OCI-LY7 (cell line): ENCODE measurements around the gene PRKN. TPM values are rescaled to one million over a fixed set of nuclear protein-coding genes. Genes with fewer than 3 reads are reported as not detected.
A peak's percentile ranks its signal among the peaks of the same experiment; 100 is the strongest.

Source experiments
- BruUV-seq: library from RNA; stranded (reverse); fragments of 400-500 nt; replicated peaks from 2 replicates; lab custom pipeline; 2021; lab: Mats Ljungman, UMichigan
- CTCF ChIA-PET: fragments of 300-600 bp; sonication (Branson Sonifier 250); formaldehyde crosslinking; loops from one replicate; lab custom pipeline; 2022; ENCODE audit warnings: antibody characterized with exemption; ENCODE audit not compliant: unreplicated experiment; lab: Charles Lee
- POLR2A ChIA-PET: fragments of 300-600 bp; sonication (Branson Sonifier 250); formaldehyde crosslinking; loops from one replicate; lab custom pipeline; 2022; ENCODE audit warnings: antibody characterized with exemption; lab: Charles Lee
- DNase-seq: peaks from one replicate; pipeline ENCODE4 v3.0.0-alpha.2; 2015; ENCODE audit warnings: low spot score
- H2AFZ ChIP-seq: fragments of 200-600 bp; sonication (generic), shearing (Covaris generic); 2 replicates; pipeline ENCODE4 v1.6.1; 2014; ENCODE audit warnings: mild to moderate bottlenecking, antibody characterized with exemption, low read length, moderate library complexity
- H3K27ac ChIP-seq: fragments of 200-600 bp; sonication (generic); 2 replicates; pipeline ENCODE4 v1.5.1; 2014; ENCODE audit warnings: mixed run types, low read depth, mild to moderate bottlenecking, moderate library complexity, low read length, inconsistent platforms; ENCODE audit not compliant: poor library complexity, severe bottlenecking
- H3K36me3 ChIP-seq: fragments of 200-600 bp; sonication (generic); 2 replicates; pipeline ENCODE4 v1.6.1; 2014; ENCODE audit warnings: mild to moderate bottlenecking, antibody characterized with exemption, low read length, moderate library complexity, mixed read lengths; ENCODE audit not compliant: insufficient read depth
- H3K4me1 ChIP-seq: fragments of 200-600 bp; sonication (generic); 2 replicates; pipeline ENCODE4 v1.5.1; 2014; ENCODE audit warnings: mild to moderate bottlenecking, low read length; ENCODE audit not compliant: insufficient read depth, poor library complexity, severe bottlenecking
- H3K4me2 ChIP-seq: fragments of 200-600 bp; sonication (generic); 2 replicates; pipeline ENCODE4 v1.6.1; 2014; ENCODE audit warnings: mild to moderate bottlenecking, low read length
- H3K4me3 ChIP-seq: fragments of 200-600 bp; sonication (generic); 2 replicates; pipeline ENCODE4 v1.5.1; 2014; ENCODE audit warnings: mild to moderate bottlenecking, low read depth, low read length; ENCODE audit not compliant: poor library complexity, severe bottlenecking
- H3K79me2 ChIP-seq: fragments of 200-600 bp; sonication (generic); 2 replicates; pipeline ENCODE4 v1.6.1; 2016; ENCODE audit warnings: low read depth, mild to moderate bottlenecking, low read length, moderate library complexity, mixed read lengths; ENCODE audit not compliant: insufficient read depth
- H3K9me2 ChIP-seq: fragments of 200-600 bp; sonication (generic); 2 replicates; pipeline ENCODE4 v1.6.1; 2016; ENCODE audit warnings: mild to moderate bottlenecking, low read length, mixed read lengths; ENCODE audit not compliant: insufficient read depth
- H3K9me3 ChIP-seq: fragments of 200-600 bp; sonication (generic); 2 replicates; pipeline ENCODE4 v1.6.1; 2014; ENCODE audit warnings: mild to moderate bottlenecking, mixed run types, low read length, mixed read lengths
- H4K20me1 ChIP-seq: fragments of 200-600 bp; sonication (generic); 2 replicates; pipeline ENCODE4 v1.6.1; 2014; ENCODE audit warnings: mild to moderate bottlenecking, antibody characterized with exemption, low read length, moderate library complexity, mixed read lengths; ENCODE audit not compliant: insufficient read depth
- EZH2phosphoT487 ChIP-seq: fragments of 200-600 bp; sonication (generic); IDR thresholded peaks from 2 replicates; pipeline ENCODE4 v1.6.1; 2018; ENCODE audit warnings: low read depth, borderline replicate concordance, mild to moderate bottlenecking, mixed run types, antibody characterized with exemption, low read length, moderate library complexity, mixed read lengths
- intact Hi-C: fragments of 100-400 bp; cut with micrococcal nuclease; formaldehyde crosslinking; loops from one replicate; pipeline ENCODE4 v1.10.0; 2022; ENCODE audit not compliant: unreplicated experiment
- total RNA-seq, 2 experiments: library from RNA; depleted of rRNA in 1 of 2; stranded (reverse); fragments of >200 nt in 1 of 2; shearing (Covaris generic) in 1 of 2; gene quantifications; 2 replicates each; pipeline ENCODE4 v1.2.3, GENCODE V29; 2014 to 2022
- TF ChIP-seq, protein P1 (sequence below): fragments of 200-600 bp; sonication (generic); conservative IDR thresholded peaks from 2 replicates; pipeline ENCODE4 v1.5.1; 2014; ENCODE audit warnings: mild to moderate bottlenecking, antibody characterized with exemption, low read length, moderate library complexity, mixed read lengths

PRKN gene
- total RNA-seq, 2 experiments from 2014 or later = 1.3 to 2.0 TPM

DNA sequence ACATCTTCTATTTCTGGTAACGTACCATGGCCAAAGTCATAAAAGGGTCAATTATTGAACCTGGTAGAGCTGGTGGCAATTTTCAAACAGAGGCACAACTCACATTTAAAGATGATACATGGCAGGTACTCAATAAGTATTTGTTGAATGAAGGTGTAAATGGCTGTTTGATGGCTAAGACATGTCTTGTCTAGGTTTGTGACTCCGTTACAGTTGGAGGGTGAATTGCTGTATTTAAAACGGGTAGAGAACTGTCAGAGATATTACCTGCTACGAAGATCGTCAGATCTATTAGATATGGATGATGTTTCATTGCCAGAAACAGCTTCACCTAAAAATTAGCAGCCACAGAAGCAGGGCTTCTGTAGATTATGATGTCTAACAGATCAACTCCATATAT, 601.9 kb downstream of the PRKN start:
- no TSS peak for BruUV-seq
- Histone ChIP-seq H3K9me3 (no peaks in the 10 kb centered on the region), H4K20me1 (no peaks in the 10 kb centered on the region), H3K4me2 (no peak overlapping the region), H3K79me2 (no peaks in the 10 kb centered on the region), H2AFZ (no peak overlapping the region), H3K9me2 (no peaks in the 10 kb centered on the region), H3K36me3 (no peaks in the 10 kb centered on the region), H3K4me1 (no peaks in the 10 kb centered on the region), H3K27ac (no peak overlapping the region), H3K4me3 (no peak overlapping the region)
- POLR2A ChIA-PET = no interaction called here
- no peak for TF ChIP-seq EZH2phosphoT487
- TF ChIP-seq, protein P1, sequence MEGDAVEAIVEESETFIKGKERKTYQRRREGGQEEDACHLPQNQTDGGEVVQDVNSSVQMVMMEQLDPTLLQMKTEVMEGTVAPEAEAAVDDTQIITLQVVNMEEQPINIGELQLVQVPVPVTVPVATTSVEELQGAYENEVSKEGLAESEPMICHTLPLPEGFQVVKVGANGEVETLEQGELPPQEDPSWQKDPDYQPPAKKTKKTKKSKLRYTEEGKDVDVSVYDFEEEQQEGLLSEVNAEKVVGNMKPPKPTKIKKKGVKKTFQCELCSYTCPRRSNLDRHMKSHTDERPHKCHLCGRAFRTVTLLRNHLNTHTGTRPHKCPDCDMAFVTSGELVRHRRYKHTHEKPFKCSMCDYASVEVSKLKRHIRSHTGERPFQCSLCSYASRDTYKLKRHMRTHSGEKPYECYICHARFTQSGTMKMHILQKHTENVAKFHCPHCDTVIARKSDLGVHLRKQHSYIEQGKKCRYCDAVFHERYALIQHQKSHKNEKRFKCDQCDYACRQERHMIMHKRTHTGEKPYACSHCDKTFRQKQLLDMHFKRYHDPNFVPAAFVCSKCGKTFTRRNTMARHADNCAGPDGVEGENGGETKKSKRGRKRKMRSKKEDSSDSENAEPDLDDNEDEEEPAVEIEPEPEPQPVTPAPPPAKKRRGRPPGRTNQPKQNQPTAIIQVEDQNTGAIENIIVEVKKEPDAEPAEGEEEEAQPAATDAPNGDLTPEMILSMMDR = no peak
- intact Hi-C loops = no loop called here
- no peak for DNase-seq
- CTCF ChIA-PET = no interaction called here

DNA sequence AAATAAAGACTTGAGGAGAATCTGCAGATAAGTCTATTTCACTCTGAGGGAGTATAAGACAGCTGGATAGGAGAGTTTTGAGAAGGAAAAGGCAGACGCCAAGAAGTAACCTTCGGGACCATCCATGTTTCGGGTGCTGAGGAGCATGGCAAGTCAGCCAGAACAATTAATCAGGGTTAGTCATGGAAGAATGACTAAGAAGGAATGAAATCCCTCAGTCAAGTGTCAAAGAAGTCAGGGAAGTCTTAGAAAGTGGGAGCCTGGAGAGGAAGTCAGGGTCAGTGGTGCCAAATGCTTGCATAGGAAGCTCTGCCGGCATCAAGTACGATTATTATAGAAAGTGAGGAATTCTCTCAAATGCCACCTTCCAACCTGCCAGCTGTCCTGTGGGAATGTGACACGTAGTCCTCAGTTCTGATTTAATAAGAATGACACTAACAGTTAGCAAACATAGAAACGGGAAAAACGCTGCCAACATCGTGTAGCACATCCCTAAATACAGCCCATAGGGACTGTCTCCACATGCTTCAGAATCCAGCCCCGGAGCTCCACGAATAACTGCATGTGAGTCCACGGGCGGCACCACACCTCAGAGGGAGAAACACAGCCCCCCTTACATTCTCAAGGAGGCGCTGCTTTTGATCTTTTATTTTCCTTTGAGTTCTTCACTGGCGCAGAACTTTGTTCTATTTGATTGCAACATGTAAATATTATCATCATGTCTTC, 602.7 kb downstream of the PRKN start:
- ChIA-PET CTCF (no interaction called here), POLR2A (no interaction called here)
- intact Hi-C loops = no loop called here
- Histone ChIP-seq H3K79me2 (no peaks in the 10 kb centered on the region), H3K4me3 (no peak overlapping the region), H3K4me2 (no peak overlapping the region), H3K9me3 (no peaks in the 10 kb centered on the region), H3K36me3 (no peaks in the 10 kb centered on the region), H3K9me2 (no peaks in the 10 kb centered on the region), H2AFZ (no peak overlapping the region), H3K27ac (no peak overlapping the region), H3K4me1 (no peaks in the 10 kb centered on the region), H4K20me1 (no peaks in the 10 kb centered on the region)
- DNase-seq = no peak
- no peak for TF ChIP-seq EZH2phosphoT487
- TF ChIP-seq, protein P1 = no peak
- no TSS peak for BruUV-seq

DNA sequence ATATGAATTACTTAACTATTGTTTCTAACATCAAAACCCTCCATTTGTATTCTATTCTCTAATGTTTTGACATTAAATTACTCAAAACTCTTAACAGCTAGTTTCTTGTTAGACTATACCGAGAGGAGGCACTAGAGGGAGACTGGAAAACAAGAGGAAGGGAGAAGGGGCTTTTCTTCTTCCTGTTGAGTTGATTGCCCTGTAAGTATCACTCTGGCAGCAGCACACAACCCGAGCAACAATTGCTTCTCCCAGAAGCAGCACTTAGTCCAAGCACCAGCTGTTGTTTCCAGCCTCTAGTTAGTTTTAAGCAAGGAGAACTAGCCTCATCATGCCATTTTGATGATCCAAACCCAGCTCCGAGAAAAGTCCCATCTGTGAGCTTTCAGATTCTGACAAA, 603.8 kb downstream of the PRKN start:
- Histone ChIP-seq H3K4me2 (no peak overlapping the region), H3K4me1 (no peaks in the 10 kb centered on the region), H3K4me3 (no peak overlapping the region), H3K36me3 (no peaks in the 10 kb centered on the region), H3K9me2 (no peaks in the 10 kb centered on the region), H3K79me2 (no peaks in the 10 kb centered on the region), H2AFZ (peak overlapping the region; percentile 9; the same call in 1 of the 2 replicates), H3K9me3 (no peaks in the 10 kb centered on the region), H3K27ac (no peak overlapping the region), H4K20me1 (no peaks in the 10 kb centered on the region)
- peak; percentile 6 for DNase-seq
- ChIA-PET CTCF (no interaction called here), POLR2A (no interaction called here)
- intact Hi-C loops = no loop called here
- TF ChIP-seq, protein P1 = peak; percentile 50
- no peak for TF ChIP-seq EZH2phosphoT487
- BruUV-seq = no TSS peak
